Fibroblast of skin of left quadriceps (primary cell): Measurements from ENCODE around the gene KLK2.
"Not testable (repeated sequence)": the region's sequence is repeated elsewhere in the genome, so short reads cannot be mapped to it uniquely, and the experiment has no call there.

Source experiments
- DNase-seq, 2 experiments: peaks; one replicate each; pipeline ENCODE4 v3.0.0-alpha.2; 2013; ENCODE audit warnings: low read depth in 2 of 2

KLK2 gene

DNA sequence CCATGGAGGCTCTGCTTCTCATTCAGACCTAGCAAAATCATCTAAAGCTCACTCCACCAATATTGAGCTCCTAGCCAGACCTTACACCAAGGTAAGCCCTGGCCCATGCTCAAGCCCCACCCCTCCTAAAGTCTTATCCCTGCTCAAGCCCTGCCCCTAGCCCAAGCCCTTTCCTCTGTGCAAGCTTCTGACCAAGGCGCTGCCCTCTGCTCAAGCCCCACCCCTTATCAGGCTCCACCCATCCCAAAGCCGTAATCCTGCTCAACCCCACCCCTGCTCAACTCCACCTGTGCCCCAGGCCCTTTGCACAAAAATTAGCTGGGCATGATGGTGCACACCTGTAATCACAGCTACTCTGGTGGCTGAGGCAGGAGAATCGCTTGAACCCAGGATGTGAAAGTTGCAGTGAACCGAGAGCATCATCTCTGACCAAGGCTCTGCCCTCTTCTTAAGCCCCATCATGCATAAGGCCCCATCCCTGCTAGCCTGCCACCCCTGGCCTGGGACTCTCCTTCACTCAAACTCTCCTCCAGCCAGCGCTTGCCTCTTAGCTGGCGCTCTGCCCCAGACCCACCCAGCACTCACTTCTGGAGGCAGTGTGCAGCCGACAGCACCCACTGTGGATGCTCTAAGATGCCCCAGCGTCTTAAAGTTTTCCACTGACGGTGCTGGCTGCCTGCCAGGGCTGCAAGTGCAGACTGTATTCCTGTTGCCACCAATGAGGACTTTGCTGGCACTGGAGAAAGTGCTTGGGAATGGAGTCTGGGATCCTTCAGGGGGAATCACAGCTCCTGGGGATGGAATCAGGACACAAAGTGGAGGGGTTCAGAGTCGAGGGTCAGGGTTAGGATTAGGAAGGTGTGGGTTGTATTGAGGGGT is 21.5 kb downstream of the KLK2 start:
- DNase-seq = no peak

DNA sequence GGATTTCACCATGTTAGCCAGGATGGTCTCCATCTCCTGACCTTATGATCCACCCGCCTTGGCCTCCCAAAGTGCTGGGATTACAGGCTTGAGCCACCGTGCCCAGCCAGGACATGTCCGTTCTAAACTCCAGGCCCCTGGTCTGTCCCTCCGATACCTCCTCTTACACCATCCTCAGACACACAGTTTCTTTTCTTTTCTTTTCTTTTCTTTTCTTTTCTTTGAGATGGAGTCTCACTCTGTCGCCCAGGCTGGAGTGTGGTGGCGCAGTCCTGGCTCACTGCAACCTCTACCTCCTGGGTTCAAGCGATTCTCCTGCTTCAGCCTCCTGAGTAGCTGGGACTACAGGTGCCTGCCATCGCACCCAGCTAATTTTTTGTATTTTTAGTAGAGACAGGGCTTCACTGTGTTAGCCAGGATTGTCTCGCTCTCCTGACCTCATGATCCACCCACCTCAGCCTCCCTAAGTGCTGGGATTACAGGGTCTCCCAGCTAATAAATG is 22.9 kb downstream of the KLK2 start:
- DNase-seq = not testable (repeated sequence)

DNA sequence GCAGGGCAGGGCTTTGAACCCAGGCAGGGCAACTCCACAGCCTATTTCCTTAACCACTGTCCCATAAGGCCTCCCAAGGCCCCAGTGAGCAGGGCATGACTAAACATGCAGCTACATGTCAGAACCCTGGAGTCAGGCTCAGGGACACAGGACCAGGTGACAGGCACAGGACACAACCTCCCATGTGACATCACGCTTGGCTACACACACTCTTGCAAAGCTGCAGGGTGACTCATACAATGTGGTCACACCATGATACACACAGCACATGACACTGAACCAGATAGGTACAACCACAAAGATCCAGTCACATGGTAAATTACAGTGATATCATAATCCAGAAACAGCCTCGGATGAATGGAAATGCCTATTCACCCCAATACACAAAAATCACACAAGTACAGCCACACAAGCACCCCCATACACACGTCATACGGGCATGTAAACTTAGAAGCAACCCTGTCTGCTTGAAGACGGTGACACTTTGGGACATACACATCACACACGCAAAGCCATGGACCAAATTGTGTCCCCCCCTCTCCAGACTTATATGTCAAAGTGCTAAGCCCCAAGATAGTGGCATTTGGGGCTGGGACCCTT is 23.5 kb downstream of the KLK2 start:
- DNase-seq = no peak

DNA sequence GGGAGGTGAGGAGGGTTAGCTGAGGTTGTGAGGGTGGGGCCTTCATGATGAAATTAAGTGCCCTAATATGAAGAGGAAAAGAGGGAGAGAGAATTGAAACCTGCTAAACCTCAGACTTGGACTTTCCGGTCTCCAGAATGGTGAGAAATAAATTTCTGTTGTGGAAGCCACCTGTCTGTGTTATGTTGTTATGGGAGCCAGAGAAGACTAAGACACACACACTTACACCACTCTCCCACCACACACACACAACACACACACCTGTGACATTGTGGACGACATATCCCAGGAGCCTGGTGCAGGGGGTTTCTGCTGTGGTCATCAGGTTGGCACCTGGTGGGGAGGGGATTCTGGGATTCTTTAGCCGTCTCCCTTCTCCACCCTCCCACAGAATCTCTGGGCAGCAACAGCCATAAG is 24.0 kb downstream of the KLK2 start:
- DNase-seq = no peak

DNA sequence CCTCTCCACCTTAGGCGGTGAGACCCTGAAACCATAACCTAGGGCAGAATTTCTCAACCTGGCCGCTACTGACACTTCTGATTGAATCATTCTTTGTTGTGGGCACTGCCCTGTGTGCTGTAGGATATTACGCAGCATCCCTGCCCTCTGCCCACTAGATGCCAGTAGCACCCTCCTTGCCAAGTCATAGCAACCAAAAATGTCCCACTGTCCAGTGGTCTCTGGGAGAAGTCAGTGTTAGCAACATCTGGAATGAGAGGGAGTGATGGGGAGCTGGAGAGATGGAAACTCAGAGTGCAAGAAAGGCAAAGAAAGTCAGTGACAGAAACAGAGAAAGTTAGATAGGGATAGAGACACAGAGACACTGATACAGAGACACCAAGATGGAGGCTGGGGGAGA is 24.4 kb downstream of the KLK2 start:
- no peak for DNase-seq

DNA sequence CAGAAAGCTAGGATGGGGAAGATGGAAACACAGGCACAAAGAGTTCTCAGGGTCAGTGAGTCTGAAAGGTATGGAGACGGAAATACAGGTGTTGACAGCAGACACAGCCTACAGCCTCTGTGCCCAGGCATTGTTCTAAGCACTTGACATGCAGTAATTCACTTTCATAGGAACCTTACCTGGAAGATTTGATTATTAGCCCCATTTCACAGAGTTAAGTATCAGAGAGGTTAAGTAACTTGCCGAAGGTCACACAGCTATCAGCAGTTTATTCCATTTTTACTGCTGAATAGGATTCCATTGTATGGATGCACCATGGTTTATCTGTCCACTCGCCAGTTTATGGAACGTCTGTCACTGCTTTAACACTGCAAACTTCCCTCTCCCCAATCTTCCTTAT is 24.8 kb downstream of the KLK2 start:
- DNase-seq = no peak

DNA sequence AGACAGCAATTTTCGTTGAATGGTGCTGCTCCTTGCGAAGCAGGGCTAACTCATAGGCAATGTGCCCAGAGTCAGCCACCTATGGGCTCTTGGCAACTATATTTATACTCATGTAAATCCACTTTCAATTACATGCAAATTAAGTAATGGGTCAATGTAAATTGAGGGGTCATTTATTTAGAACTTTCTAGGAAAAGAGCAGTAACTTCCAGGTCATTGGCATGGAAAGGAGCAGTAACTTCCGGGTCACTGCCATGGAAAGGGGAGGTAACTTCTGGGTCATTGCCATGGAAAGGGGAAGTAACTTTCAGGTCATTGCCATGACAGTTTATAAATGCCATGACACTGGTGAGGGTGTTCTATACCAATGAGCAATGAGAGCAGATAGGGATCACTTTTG is 26.3 kb downstream of the KLK2 start:
- DNase-seq = no peak

DNA sequence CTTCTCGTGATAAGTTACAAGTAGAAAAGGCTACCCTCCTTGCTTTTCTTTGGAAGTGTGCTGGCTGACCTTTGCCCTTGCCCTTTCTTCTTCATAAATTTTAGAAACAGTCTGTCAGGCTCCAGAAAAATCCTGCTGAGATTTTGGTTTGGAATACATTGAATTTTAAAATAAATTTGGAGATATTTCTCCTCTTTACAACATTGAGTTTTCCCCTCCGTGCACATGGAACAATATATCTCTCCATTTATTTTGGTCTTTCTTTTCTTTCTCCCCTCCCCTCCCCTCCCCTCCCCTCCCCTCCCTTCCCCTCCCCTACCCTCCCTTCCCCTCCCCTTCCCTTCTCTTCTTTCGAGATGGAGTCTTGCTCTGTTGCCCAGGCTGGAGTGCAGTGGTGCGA is 29.4 kb downstream of the KLK2 start:
- no peak for DNase-seq

DNA sequence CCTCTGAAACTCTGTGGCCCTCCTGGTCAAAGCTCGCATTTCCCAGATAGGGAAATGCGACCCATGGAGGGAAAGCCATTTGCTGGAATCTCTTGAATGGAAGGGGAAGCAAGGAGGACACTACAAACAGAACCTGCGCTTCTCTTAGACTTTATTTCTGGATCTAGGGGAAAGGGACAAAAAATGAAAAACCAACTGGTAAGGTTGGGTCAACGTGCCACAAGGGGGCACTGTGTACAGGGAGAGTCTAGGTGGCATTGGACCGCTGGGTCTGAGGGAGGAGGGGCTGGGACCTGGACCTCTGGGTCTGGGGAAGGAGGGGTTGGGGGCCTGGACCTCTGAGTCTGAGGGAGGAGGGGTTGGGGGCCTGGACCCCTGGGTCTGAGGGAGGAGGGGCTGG is 33.0 kb downstream of the KLK2 start:
- no peak for DNase-seq

DNA sequence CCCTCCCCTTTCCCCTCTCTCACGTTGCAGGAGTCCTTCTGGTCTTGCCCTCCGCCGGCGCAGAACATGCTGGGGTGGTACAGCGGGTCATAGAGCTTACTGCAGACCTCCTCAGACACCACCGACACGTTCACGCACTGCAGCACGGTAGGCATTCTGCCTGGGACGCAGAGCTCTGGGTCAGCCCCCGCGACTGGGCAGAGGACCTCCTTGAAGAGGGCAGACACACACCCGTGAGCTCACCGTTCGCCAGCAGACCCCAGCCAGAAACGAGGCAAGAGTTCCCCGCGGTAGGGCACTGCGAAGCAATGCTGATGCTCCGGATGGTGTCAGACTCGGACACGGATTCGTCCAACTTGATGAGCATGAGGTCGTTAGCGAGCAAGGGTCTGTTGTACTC is 35.1 kb downstream of the KLK2 start:
- no peak for DNase-seq

DNA sequence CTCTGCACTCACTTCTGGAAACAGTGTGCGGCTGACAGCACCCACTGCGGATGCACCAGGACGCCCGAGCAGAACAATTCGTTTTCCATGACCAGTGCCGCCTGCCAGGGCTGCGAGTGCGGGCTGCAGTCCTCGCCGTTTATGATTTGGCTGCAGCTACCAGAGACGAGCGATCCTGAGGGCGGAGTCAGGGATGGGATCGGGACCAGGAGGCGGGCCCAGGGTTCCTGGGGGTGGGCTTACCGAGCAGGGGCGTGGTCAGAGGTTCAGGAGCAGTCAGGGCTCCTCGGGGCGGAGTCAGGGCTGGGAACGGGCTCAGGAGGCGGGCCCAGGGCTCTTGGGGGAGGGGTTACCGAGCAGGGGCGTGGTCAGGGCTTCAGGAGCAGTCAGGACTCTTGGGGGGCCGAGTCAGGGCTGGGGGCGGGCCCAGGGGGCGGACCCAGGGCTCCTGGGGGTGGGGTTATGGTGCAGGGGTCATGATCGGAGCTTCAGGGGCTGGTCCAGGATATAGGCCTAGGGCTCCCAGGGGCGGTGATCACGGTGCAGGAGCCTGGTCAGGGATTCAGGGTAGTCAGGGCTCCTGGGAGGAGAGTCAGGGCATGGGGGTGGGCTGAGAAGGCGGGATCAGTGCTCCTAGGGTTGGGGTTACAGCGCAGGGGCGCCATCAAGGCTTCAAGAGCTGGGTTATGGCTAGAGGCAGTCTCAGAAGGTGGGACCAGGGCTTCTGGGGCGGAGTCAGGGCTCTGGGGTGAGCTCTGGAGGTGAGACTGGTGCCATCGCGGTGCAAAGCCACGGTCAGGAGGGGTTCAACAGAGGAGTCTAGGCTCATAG is 36.2 kb downstream of the KLK2 start:
- no peak for DNase-seq

DNA sequence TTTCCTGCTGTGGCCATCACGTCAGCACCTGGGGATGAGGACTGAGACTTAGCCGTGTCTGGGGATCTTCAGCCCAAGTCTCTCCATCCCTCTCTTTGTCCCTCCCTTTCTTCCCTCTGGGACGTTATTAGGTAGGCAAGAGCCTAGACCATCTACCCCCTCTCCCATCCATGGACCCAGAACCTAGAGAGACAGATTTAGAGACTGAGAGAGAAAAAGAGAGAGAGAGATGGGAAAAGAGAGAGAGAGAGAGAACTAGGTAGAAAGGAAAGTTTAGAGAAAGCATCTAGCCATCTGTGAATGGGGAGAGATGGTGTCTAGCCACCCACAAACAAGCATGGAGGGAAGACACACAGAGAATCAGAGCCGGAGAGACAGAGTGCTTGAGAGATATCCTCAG is 37.5 kb downstream of the KLK2 start:
- no peak for DNase-seq

DNA sequence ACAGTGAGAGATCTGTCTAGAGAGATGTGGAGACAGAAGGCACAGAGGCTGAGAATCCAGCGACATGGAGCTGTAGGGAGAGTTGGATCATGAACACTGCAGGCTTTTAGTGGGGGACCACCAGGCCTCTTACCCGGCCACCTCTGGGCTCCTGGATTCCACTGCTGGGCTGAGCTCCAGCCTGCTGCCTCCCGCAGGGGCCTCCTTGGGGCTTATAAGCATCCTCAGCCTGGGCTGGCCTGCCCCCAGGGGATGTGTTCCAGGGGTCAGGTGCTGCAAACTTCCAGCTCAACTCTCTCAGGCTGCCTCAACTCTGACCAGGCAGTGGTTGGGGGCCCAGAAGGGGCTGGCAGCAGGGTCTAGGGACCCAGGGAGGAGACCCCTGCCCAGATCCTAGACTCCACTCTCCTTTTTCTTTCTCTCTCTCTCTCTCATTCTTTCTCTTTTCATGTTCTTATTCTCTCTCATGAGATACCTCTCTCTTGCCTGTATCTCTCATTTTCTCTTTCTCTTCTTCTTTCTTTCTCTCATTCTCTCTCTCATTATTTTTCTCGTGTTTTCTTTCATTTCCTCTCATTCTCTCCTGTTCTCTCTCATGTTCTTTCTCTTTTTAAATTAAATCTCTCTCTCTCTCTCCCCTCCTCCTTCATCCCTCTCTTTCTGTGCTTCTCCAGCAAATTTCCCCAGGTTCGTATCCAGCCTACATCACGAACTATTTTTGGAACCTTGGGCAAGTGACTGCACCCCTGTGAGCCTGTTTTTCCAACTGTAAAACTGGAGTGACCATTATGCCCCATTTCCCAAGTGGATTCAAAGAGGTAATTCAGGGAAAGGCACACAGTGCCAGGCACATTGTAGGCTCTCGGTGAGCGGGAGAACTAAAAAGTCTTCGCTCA is 38.2 kb downstream of the KLK2 start, which contains the start of gene KLK4:
Gene KLK4 (minus strand): TSS at position 190 of the 896 bp plus-strand sequence. CDS start 657 bp downstream, outside the sequence.
- no peak for DNase-seq

DNA sequence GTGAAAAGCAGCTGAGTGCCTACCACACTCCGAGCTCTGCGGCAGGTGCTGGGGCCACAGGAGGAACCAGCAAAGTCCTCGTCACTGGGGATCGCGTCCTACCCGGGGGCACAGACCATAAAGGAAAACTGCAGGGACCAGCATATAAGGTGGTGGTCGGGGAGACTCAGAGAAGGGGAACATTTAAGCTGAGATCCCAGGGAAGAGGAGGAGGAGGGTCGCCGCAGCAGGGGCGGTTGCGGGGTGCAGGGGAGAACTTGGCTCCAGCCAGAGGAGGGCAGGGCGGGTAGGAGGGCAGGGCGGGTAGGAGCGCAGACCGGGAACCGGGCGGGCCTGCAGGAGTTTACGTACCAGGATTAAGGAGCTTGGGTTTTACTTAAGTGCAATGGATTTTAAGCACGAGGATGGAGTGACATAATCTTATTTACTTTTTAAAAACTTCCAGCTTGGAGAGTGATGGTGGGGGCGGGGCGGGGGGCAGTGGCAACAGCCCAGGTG is 38.9 kb downstream of the KLK2 start:
- no peak for DNase-seq

DNA sequence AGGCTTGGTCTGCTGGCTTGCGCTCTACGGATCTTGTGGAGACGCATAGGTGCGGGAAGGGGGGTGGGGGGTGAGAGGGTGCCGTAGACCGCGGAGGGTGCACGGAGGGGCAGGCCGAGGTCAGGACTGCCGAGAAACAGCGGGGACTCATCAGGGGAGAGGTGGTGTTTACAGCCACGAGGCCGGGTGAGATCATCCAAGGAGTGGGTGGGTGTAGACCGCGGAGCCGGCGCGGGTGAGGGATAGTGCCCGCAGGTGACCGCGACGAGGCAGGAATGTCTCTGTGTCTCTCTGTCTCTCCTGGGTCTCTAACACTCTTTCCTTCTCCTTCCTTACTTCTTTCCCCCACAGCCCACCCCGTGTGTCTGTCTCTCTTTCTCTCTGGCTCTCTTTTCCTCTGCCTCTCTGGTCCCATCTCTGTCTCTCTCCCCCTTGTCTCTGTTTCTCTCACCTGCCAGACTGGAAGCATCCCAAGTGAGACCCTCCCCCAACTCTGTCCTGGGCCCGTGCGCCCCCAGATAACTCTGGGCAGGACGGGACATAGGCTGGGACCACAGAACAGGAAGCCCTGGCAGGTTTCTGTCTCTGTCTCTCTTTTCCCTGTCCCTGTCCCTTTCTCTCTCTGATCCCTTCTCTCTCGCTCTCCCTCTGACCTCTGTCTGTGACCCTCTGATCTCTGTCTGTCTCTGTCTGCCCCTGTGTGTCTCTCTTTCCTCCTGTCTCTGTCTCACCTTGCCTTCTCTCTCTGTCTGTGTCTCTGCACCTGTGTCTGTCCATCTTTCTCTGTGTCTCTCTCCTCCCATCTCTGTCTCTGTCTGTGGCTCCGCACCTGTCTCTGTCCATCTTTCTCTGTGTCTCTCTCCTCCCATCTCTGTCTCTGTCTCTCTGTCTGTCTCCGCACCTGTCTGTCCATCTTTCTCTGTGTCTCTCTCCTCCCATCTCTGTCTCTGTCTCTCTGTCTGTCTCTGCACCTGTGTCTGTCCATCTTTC is 39.8 kb downstream of the KLK2 start:
- no peak for DNase-seq

DNA sequence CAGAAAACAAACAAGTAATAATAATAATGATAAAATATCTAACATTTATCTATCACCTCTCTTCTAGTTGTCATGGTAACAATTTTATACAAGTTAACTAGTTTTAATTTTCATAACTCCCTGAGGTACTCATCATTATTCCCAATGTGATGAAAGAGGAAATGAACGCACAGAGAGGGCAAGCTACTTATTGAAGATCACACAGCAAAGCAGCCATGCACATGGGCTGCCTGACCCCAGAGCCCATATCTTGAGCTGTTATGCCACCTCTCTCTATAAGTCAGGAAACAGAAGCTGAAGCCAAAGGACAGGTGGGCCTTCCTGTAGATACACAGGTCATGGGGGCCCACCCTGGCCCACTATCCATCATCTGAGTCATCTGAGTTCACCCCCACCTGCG is 42.8 kb downstream of the KLK2 start:
- no peak for DNase-seq

DNA sequence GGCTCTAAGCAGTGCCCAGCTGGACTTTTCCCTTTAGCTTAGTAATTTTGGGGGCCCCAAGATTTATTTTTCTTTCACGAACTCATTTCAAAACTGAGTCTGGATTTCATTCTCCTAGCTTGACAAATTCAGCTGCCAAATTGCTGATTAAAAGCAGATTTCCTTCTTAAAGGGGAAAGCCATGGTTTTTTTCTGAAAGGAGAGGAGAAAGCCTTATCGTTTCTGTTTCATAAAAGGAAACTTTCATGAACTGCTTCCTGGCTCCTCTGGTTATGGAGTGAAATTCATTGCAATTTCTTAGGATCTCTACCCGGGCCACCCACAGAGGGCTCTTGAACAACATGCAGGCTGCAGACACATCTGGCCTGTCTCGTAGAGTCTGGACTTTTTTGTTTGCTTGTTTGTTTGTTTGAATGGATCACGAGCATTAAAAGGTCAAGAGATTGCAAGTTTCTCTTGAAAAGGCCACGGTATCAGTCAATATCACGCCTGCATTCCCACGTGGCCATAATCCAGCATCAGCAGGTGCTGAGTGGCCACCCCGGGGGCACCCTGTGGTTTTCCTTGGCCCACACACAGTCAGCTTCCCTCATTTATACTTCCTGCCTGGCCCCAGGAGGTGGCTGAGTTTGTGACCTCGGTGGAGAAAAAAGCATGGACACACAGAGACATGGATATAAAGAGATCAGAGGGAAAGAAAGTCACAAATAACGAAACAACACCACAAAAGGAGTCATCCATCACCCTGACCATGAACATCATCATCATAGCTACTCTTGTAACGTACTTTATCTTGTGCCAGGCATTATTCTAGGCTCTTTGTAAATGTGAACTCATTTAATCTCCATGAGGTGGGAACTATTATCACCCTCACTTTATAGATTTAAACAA is 48.4 kb downstream of the KLK2 start:
- no peak for DNase-seq

DNA sequence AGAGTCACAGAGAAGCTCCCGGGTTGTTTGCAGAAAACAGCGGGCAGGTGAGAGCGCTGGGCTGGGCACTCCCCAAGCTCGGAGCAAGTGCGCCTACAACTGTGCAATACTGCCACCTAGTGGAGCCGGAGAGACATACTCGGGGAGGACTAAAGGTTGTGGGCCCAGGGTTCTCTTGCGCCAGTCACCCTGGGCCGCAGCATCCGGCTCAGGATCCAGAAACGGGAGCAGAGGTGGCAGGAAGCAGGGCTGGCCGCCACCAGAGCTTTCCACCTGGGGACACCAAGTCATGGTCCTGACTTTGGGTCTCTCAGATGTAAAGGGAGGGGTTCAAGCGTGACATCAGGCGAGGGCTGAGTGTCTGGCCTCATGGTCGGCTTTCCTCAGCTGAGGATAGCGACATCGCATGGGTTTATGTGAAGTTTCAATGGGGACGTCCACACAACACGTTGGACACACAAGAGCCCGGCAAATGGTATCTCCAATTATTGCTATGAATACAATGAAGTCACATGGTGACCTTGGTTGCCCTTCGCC is 49.1 kb downstream of the KLK2 start:
- DNase-seq = peak; percentile 31 to 32
